Upper lobe of left lung (tissue), 4 donors: Measurements from ENCODE around the gene PDS5B.

Experiments
- EP300 ChIP-seq, 4 donors: sonication (generic); formaldehyde crosslinking; IDR thresholded peaks; one replicate each; pipeline ENCODE4 v1.5.1; 2017; ENCODE audit warnings: antibody characterized with exemption in 4 of 4, control low read depth in 2 of 4
- POLR2A ChIP-seq, 4 donors: fragments of 450-650 bp; IDR thresholded peaks; one replicate each; pipeline ENCODE4 v1.5.1; 2016 to 2017; ENCODE audit warnings: antibody characterized with exemption in 4 of 4, mild to moderate bottlenecking in 2 of 4
- POLR2AphosphoS5 ChIP-seq, 2 donors: sonication (generic); formaldehyde crosslinking; IDR thresholded peaks; one replicate each; pipeline ENCODE4 v1.5.1; 2017; ENCODE audit warnings: antibody characterized with exemption in 2 of 2
- TF ChIP-seq, protein P1 (sequence below), 6 experiments: fragments of 450-650 bp in 4 of 6; fragments of 200-600 bp in 2 of 6; sonication (generic) in 2 of 6; IDR thresholded peaks; one replicate each; pipeline ENCODE4 v1.5.1; 2016 to 2019; ENCODE audit warnings: antibody characterized with exemption in 6 of 6

DNA sequence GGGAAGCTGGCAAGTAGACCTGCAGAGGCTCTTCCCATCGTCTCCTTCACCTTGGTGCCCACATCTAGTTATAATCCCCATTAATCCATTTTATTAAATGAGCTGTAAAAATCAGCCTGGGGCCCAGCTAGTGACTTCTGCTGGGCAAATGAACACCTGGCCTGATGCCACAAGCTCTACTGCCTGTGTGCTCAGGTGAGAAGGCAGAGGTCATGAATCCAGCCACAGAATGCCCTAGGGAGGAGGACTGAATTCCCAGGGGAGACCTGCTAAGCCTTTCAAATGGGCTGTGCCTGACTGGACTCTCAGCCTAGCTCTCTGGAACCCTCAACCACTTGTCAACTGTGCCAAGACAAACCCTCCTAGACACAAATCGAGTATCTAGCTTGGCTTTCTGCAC, 74.0 kb downstream of the PDS5B start:
- TF ChIP-seq POLR2A (IDR thresholded peaks at IDR 0.05) (no peak), EP300 (IDR thresholded peaks at IDR 0.05) (no peak), POLR2AphosphoS5 (IDR thresholded peaks at IDR 0.05) (no peak)
- TF ChIP-seq, protein P1, sequence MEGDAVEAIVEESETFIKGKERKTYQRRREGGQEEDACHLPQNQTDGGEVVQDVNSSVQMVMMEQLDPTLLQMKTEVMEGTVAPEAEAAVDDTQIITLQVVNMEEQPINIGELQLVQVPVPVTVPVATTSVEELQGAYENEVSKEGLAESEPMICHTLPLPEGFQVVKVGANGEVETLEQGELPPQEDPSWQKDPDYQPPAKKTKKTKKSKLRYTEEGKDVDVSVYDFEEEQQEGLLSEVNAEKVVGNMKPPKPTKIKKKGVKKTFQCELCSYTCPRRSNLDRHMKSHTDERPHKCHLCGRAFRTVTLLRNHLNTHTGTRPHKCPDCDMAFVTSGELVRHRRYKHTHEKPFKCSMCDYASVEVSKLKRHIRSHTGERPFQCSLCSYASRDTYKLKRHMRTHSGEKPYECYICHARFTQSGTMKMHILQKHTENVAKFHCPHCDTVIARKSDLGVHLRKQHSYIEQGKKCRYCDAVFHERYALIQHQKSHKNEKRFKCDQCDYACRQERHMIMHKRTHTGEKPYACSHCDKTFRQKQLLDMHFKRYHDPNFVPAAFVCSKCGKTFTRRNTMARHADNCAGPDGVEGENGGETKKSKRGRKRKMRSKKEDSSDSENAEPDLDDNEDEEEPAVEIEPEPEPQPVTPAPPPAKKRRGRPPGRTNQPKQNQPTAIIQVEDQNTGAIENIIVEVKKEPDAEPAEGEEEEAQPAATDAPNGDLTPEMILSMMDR (IDR thresholded peaks at IDR 0.05) = no peak
